Neural progenitor cell (in vitro differentiated cells): ENCODE results near the gene SFT2D3. TPM values are rescaled to one million over a fixed set of nuclear protein-coding genes. Genes with fewer than 3 reads are reported as not detected.

Source experiments
- DNase-seq: peaks from one replicate; pipeline ENCODE4 v3.0.0-alpha.2; 2016; ENCODE audit warnings: low spot score
- H2AFZ ChIP-seq: fragments of 200-600 bp; sonication (generic); replicated peaks from 2 replicates; pipeline ENCODE4 v1.6.1; 2016; ENCODE audit warnings: antibody characterized with exemption
- H3F3A ChIP-seq: fragments of 200-600 bp; sonication (generic); 2 replicates; pipeline ENCODE4 v1.6.1; 2016; ENCODE audit warnings: antibody characterized with exemption, low read depth
- H3K27ac ChIP-seq: fragments of 200-600 bp; sonication (generic); 2 replicates; pipeline ENCODE4 v1.5.1; 2016; ENCODE audit warnings: mild to moderate bottlenecking
- H3K27me3 ChIP-seq: fragments of 200-600 bp; sonication (generic); 2 replicates; pipeline ENCODE4 v1.6.1; 2016; ENCODE audit warnings: mild to moderate bottlenecking, moderate library complexity
- H3K36me3 ChIP-seq: fragments of 200-600 bp; sonication (generic); 2 replicates; pipeline ENCODE4 v1.5.1; 2016
- H3K4me1 ChIP-seq: fragments of 200-600 bp; sonication (generic); 2 replicates; pipeline ENCODE4 v1.6.1; 2016; ENCODE audit warnings: mixed run types
- H3K4me2 ChIP-seq: fragments of 200-600 bp; sonication (generic); 2 replicates; pipeline ENCODE4 v1.6.1; 2016
- H3K4me3 ChIP-seq: fragments of 200-600 bp; sonication (generic); 2 replicates; pipeline ENCODE4 v1.5.1; 2016
- H3K79me2 ChIP-seq: fragments of 200-600 bp; sonication (generic); 2 replicates; pipeline ENCODE4 v1.6.1; 2016; ENCODE audit warnings: low read depth
- H3K9ac ChIP-seq: fragments of 200-600 bp; sonication (generic); 2 replicates; pipeline ENCODE4 v1.6.1; 2016
- H3K9me3 ChIP-seq: fragments of 200-600 bp; sonication (generic); 2 replicates; pipeline ENCODE4 v1.5.1; 2016; ENCODE audit warnings: low read depth
- H4K20me1 ChIP-seq: fragments of 200-600 bp; sonication (generic); 2 replicates; pipeline ENCODE4 v1.6.1; 2016; ENCODE audit warnings: low read depth
- H3K27ac Mint-ChIP-seq: 3 replicates; pipeline ENCODE4 v1.8.0; 2021; ENCODE audit warnings: mixed read lengths
- H3K27me3 Mint-ChIP-seq: 2 replicates; pipeline ENCODE4 v1.8.0; 2022; ENCODE audit warnings: low read depth, mild to moderate bottlenecking, inconsistent platforms, moderate library complexity, mixed read lengths; ENCODE audit not compliant: insufficient read depth
- H3K36me3 Mint-ChIP-seq: 3 replicates; pipeline ENCODE4 v1.8.0; 2021; ENCODE audit warnings: mixed read lengths
- H3K4me1 Mint-ChIP-seq: 3 replicates; pipeline ENCODE4 v1.8.0; 2021; ENCODE audit warnings: mixed read lengths
- H3K4me3 Mint-ChIP-seq: 3 replicates; pipeline ENCODE4 v1.8.0; 2021; ENCODE audit warnings: mild to moderate bottlenecking, moderate library complexity, mixed read lengths
- H3K9me3 Mint-ChIP-seq: 3 replicates; pipeline ENCODE4 v1.8.0; 2020; ENCODE audit warnings: mixed read lengths
- CTCF ChIP-seq: fragments of 200-600 bp; sonication (generic); IDR thresholded peaks from 2 replicates; pipeline ENCODE4 v1.5.1; 2017; ENCODE audit warnings: antibody characterized with exemption, mild to moderate bottlenecking
- EZH2 ChIP-seq: fragments of 200-600 bp; sonication (generic); IDR thresholded peaks from 2 replicates; pipeline ENCODE4 v1.6.1; 2017; ENCODE audit warnings: antibody characterized with exemption, mild to moderate bottlenecking, moderate library complexity
- EZH2phosphoT487 ChIP-seq: fragments of 200-600 bp; sonication (generic); IDR thresholded peaks from 2 replicates; pipeline ENCODE4 v1.6.1; 2017; ENCODE audit warnings: antibody characterized with exemption
- total RNA-seq: library from RNA; depleted of rRNA; stranded (reverse); fragments of >200 nt; gene quantifications from 2 replicates; pipeline ENCODE4 v1.2.3, GENCODE V29; 2015; ENCODE audit warnings: low replicate concordance

SFT2D3 gene
- total RNA-seq, 1 donor from 2014 or later, result 30.6 TPM

- no peak overlapping the region for H3K27ac Mint-ChIP-seq
- H3K9me3 ChIP-seq, result no peaks in the 10 kb centered on the region
- no peak overlapping the region for H2AFZ ChIP-seq
- H3F3A ChIP-seq, result no peaks in the 10 kb centered on the region
- H3K27ac ChIP-seq, result no peak overlapping the region
- H3K4me1 Mint-ChIP-seq, result peaks cover 18% of the 10 kb centered on the region
- peaks cover 4% of the 10 kb centered on the region for H3K4me1 ChIP-seq
- TF ChIP-seq EZH2 (no peak), EZH2phosphoT487 (no peak)
- no peaks in the 10 kb centered on the region for H3K9me3 Mint-ChIP-seq
- H4K20me1 ChIP-seq, result peaks cover 12% of the 10 kb centered on the region
- H3K4me3 ChIP-seq, result no peak overlapping the region
- H3K27me3 ChIP-seq, result peaks cover 68% of the 10 kb centered on the region
- H3K79me2 ChIP-seq, result no peaks in the 10 kb centered on the region
- no peak for DNase-seq
- no peaks in the 10 kb centered on the region for H3K36me3 Mint-ChIP-seq
- H3K4me2 ChIP-seq, result no peak overlapping the region
- H3K4me3 Mint-ChIP-seq, result peak overlapping the region; percentile 75
- no peaks in the 10 kb centered on the region for H3K36me3 ChIP-seq
- H3K27me3 Mint-ChIP-seq, result peaks cover 32% of the 10 kb centered on the region
- no peak overlapping the region for H3K9ac ChIP-seq
These were observed 24.4 kb upstream of the SFT2D3 start for GRCh38 chr2:127676906-127677305.

DNA sequence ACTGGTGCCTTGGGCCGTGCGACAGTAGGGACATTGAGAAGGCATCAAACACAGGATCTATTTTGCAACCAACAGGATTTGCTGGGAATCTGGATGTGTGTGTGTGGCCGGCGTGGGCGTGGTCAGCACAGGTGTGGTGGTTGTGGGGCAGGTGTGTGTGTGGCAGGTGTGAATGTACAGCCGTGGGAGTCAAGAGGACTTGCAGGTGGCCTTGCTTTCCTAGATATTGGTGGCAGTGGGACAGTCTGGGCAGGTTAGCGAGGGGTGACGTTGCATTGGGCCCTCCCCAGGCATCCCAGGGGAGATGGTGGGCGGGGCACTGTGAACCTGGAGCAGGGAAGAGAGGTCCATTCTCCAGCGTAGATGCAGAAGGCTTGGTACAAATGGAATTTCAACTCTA is 22.8 kb upstream of the SFT2D3 start:
- H3K36me3 ChIP-seq, result no peaks in the 10 kb centered on the region
- H3K4me3 ChIP-seq, result no peak overlapping the region
- no peak for DNase-seq
- H3K79me2 ChIP-seq, result no peaks in the 10 kb centered on the region
- H3K4me1 ChIP-seq, result peaks cover 4% of the 10 kb centered on the region
- no peak for TF ChIP-seq EZH2
- TF ChIP-seq EZH2phosphoT487, result no peak
- TF ChIP-seq CTCF, result no peak
- H4K20me1 ChIP-seq, result peaks cover 12% of the 10 kb centered on the region
- H3K4me2 ChIP-seq, result no peak overlapping the region
- H3K27ac ChIP-seq, result no peak overlapping the region
- H3K36me3 Mint-ChIP-seq, result no peaks in the 10 kb centered on the region
- no peaks in the 10 kb centered on the region for H3F3A ChIP-seq
- no peaks in the 10 kb centered on the region for H3K9me3 ChIP-seq
- peaks cover 25% of the 10 kb centered on the region for H3K4me1 Mint-ChIP-seq
- no peak overlapping the region for H3K9ac ChIP-seq
- no peak overlapping the region for H3K27ac Mint-ChIP-seq
- no peak overlapping the region for H2AFZ ChIP-seq
- no peaks in the 10 kb centered on the region for H3K9me3 Mint-ChIP-seq
- H3K27me3 ChIP-seq, result peaks cover 52% of the 10 kb centered on the region
- H3K4me3 Mint-ChIP-seq, result peak overlapping the region; percentile 17
- peaks cover 27% of the 10 kb centered on the region for H3K27me3 Mint-ChIP-seq

GRCh38 chr2:127678991-127679390 is 22.3 kb upstream of the SFT2D3 start:
- Mint-ChIP-seq H3K4me3 (peak overlapping the region; percentile 17), H3K27ac (no peak overlapping the region), H3K9me3 (no peaks in the 10 kb centered on the region), H3K27me3 (peaks cover 25% of the 10 kb centered on the region), H3K4me1 (peaks cover 30% of the 10 kb centered on the region), H3K36me3 (no peaks in the 10 kb centered on the region)
- no peaks in the 10 kb centered on the region for H3K36me3 ChIP-seq
- no peak for DNase-seq
- H3K4me3 ChIP-seq, result no peak overlapping the region
- H3K9ac ChIP-seq, result no peak overlapping the region
- no peaks in the 10 kb centered on the region for H3K9me3 ChIP-seq
- no peaks in the 10 kb centered on the region for H3K79me2 ChIP-seq
- H3K27me3 ChIP-seq, result peaks cover 47% of the 10 kb centered on the region
- H3K27ac ChIP-seq, result no peak overlapping the region
- peaks cover 4% of the 10 kb centered on the region for H3K4me1 ChIP-seq
- TF ChIP-seq EZH2phosphoT487 (no peak), EZH2 (no peak), CTCF (no peak)
- H2AFZ ChIP-seq, result no peak overlapping the region
- no peak overlapping the region for H3K4me2 ChIP-seq
- H4K20me1 ChIP-seq, result peaks cover 8% of the 10 kb centered on the region
- no peaks in the 10 kb centered on the region for H3F3A ChIP-seq

DNA sequence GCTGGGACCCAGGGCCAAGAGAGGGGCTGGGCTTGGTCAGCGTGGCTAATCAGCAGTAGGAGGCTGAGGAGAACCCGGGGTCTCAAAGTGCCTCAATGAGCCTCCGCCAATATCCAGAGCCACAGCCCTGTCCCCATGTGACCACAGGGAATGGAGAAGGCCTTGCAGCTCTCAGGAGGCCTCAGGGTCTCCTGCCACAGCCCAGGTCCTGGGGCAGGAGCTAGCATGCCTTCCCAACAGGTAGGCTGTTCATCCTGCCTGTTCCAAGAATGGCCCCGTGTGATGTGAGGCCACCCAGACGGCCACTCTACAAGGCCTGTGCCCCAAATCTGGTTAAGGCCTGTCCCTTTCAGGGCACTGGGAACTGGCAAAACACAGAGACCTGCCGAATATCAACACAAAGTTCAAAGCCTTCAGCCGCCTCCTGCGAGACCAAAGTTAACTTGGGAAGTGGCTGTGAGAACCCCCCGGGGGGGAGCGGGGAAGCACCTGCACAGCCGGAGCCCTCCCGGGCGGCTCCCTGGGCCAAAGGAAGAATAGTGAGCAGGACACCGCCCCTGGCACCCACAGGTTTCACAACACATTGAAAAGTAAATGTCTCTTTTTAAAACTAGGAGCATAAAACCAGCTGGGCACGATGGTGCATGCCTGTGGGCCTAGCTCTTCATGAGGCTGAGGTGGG is 21.5 kb upstream of the SFT2D3 start:
- Histone ChIP-seq H3K36me3 (no peaks in the 10 kb centered on the region), H3F3A (no peaks in the 10 kb centered on the region), H3K9ac (no peak overlapping the region), H3K27me3 (peaks cover 39% of the 10 kb centered on the region), H3K4me2 (no peak overlapping the region), H3K4me3 (no peak overlapping the region), H2AFZ (no peak overlapping the region), H3K79me2 (no peaks in the 10 kb centered on the region), H3K4me1 (peaks cover 4% of the 10 kb centered on the region), H3K27ac (no peak overlapping the region), H3K9me3 (no peaks in the 10 kb centered on the region), H4K20me1 (no peaks in the 10 kb centered on the region)
- H3K4me3 Mint-ChIP-seq, result no peak overlapping the region
- no peaks in the 10 kb centered on the region for H3K36me3 Mint-ChIP-seq
- no peaks in the 10 kb centered on the region for H3K9me3 Mint-ChIP-seq
- peaks cover 22% of the 10 kb centered on the region for H3K27me3 Mint-ChIP-seq
- DNase-seq, result no peak
- TF ChIP-seq EZH2 (no peak), EZH2phosphoT487 (no peak), CTCF (no peak)
- H3K27ac Mint-ChIP-seq, result no peak overlapping the region
- H3K4me1 Mint-ChIP-seq, result peaks cover 30% of the 10 kb centered on the region
